ENCODE measurements around the gene PRAC1. TPM values are rescaled to one million over a fixed set of nuclear protein-coding genes. Genes with fewer than 3 reads are reported as not detected.

PRAC1 gene
- total and polyA plus RNA-seq, 2 of the 8 experiments (the other 6 are each of a cell fraction or from before 2014, with no cell fraction given) = not detected

- no peaks in the 10 kb centered on the region; the same call in 1 of the 2 replicates for H3K79me1 ChIP-seq (ENCODE audit: low read depth, low read length)
- no peak overlapping the region for H3K4me3 ChIP-seq (ENCODE audit: extremely low read depth in 1 of 4, insufficient read depth in 2 of 4, low read depth in 3 of 4, low read length in 4 of 4)
- H3K27me3 ChIP-seq (replicated peaks in 1 of 4; ENCODE audit: control insufficient read depth in 3 of 4, extremely low read depth in 1 of 4, insufficient read depth in 3 of 4, low read length in 3 of 4) = peaks cover 1 to 39% (median 20%) of the 10 kb centered on the region in 4 experiments
- no peak for DNase-seq (ENCODE audit: low read depth in 1 of 2, low spot score in 2 of 2)
- H3K4ac ChIP-seq (replicated peaks; ENCODE audit: insufficient read length, low read depth, low read length) = no peak overlapping the region
- H3K4me2 ChIP-seq (ENCODE audit: insufficient read depth in 1 of 2, low read depth in 2 of 2, low read length in 2 of 2) = no peak overlapping the region
- no peak overlapping the region for H2BK12ac ChIP-seq (ENCODE audit: low read depth, low read length)
- no peak overlapping the region for H3K56ac ChIP-seq (replicated peaks; ENCODE audit: insufficient read length, low read depth, low read length)
- no peaks in the 10 kb centered on the region for H3K36me3 ChIP-seq (ENCODE audit: control insufficient read depth in 2 of 4, insufficient read depth in 4 of 4, low read length in 3 of 4)
- no peak overlapping the region for H3K14ac ChIP-seq (ENCODE audit: insufficient read length)
- H2BK120ac ChIP-seq (replicated peaks; ENCODE audit: low read depth, low read length) = no peak overlapping the region
- POLR2A ChIA-PET (ENCODE audit: partially characterized antibody) = no interaction called here
- CTCF ChIA-PET (ENCODE audit: partially characterized antibody) = interaction anchor here (1.0 to 6.1 kb wide), 10 partner anchors 14 to 168 kb away, joined by 3 to 45 read pairs (median 6); no protein-coding TSS in a partner anchor
- H3K18ac ChIP-seq (ENCODE audit: extremely low read depth, low read length) = no peak overlapping the region
- H3K79me2 ChIP-seq (ENCODE audit: control insufficient read depth in 1 of 2, insufficient read depth in 2 of 2, low read length in 2 of 2) = no peaks in the 10 kb centered on the region
- H4K8ac ChIP-seq (ENCODE audit: extremely low read depth, insufficient read depth, low read length) = no peak overlapping the region
- 82% methylated on average over 4 of the region's 4 CpGs; no CpG with 5 or more reads in 1 of the 2 experiments for WGBS, 2 experiments (ENCODE audit: extremely low coverage in 1 of 2, insufficient coverage in 1 of 2, insufficient read length in 1 of 2, insufficient replicate concordance in 2 of 2, low coverage in 1 of 2, low lambda C conversion rate in 2 of 2, missing lambda C conversion rate in 1 of 2)
- no peak overlapping the region for H3K9ac ChIP-seq (replicated peaks in 1 of 4; ENCODE audit: extremely low read depth in 1 of 4, low read depth in 3 of 4, low read length in 3 of 4)
- no peak overlapping the region for H2BK15ac ChIP-seq (ENCODE audit: low read length)
- no peak overlapping the region for H2BK5ac ChIP-seq (ENCODE audit: low read depth, low read length)
- H4K20me1 ChIP-seq (replicated peaks in 1 of 2; ENCODE audit: control insufficient read depth in 1 of 2, insufficient read depth in 2 of 2, low read length in 2 of 2) = no peaks in the 10 kb centered on the region
- no peak overlapping the region for H4K5ac ChIP-seq (ENCODE audit: insufficient read length, low read depth, low read length)
- no peak overlapping the region for H3K23ac ChIP-seq (ENCODE audit: insufficient read length)
- H2AFZ ChIP-seq (ENCODE audit: low read length) = no peak overlapping the region
- H3K23me2 ChIP-seq (ENCODE audit: low read depth, low read length) = no peaks in the 10 kb centered on the region
- peaks cover 0 to 2% (median 0%) of the 10 kb centered on the region in 4 experiments; a peak in 1 of 7 replicates for H3K4me1 ChIP-seq (replicated peaks in 1 of 4; ENCODE audit: control insufficient read depth in 3 of 4, insufficient read depth in 4 of 4, low read length in 3 of 4)
- no peak for FAIRE-seq
- no peak overlapping the region for H2AK5ac ChIP-seq (ENCODE audit: low read depth, low read length)
- H3K9me3 ChIP-seq (ENCODE audit: insufficient read depth in 2 of 2, low read depth in 1 of 2, low read length in 1 of 2) = no peaks in the 10 kb centered on the region
- no peak overlapping the region for H4K91ac ChIP-seq (replicated peaks; ENCODE audit: insufficient read length, low read length)
- H2BK20ac ChIP-seq (ENCODE audit: low read length) = no peak overlapping the region
- no peak overlapping the region for H3K27ac ChIP-seq (ENCODE audit: low read depth, low read length)
- TF ChIP-seq GABPA (IDR thresholded peaks at IDR 0.05; ENCODE audit: borderline replicate concordance, insufficient read depth, low read length) = no peak
- TF ChIP-seq JUN (IDR thresholded peaks at IDR 0.05; ENCODE audit: low read depth, low read length) = no peak
- no peak for TF ChIP-seq KDM1A (IDR thresholded peaks at IDR 0.05; ENCODE audit: borderline replicate concordance, low read length)
- no peak for TF ChIP-seq CTBP2 (IDR thresholded peaks at IDR 0.05; ENCODE audit: borderline replicate concordance, insufficient read depth, insufficient read length, low read length)
- TF ChIP-seq, protein P1, sequence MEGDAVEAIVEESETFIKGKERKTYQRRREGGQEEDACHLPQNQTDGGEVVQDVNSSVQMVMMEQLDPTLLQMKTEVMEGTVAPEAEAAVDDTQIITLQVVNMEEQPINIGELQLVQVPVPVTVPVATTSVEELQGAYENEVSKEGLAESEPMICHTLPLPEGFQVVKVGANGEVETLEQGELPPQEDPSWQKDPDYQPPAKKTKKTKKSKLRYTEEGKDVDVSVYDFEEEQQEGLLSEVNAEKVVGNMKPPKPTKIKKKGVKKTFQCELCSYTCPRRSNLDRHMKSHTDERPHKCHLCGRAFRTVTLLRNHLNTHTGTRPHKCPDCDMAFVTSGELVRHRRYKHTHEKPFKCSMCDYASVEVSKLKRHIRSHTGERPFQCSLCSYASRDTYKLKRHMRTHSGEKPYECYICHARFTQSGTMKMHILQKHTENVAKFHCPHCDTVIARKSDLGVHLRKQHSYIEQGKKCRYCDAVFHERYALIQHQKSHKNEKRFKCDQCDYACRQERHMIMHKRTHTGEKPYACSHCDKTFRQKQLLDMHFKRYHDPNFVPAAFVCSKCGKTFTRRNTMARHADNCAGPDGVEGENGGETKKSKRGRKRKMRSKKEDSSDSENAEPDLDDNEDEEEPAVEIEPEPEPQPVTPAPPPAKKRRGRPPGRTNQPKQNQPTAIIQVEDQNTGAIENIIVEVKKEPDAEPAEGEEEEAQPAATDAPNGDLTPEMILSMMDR (IDR thresholded peaks at IDR 0.05; ENCODE audit: control extremely low read depth in 1 of 3, insufficient read depth in 1 of 3, low read depth in 1 of 3, low read length in 3 of 3) = no peak
- TF ChIP-seq BACH1 (IDR thresholded peaks at IDR 0.05; ENCODE audit: low read length) = no peak
- TF ChIP-seq, protein P2, sequence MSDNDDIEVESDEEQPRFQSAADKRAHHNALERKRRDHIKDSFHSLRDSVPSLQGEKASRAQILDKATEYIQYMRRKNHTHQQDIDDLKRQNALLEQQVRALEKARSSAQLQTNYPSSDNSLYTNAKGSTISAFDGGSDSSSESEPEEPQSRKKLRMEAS (IDR thresholded peaks at IDR 0.05) = no peak
- no peak for TF ChIP-seq SAP30 (IDR thresholded peaks at IDR 0.05; ENCODE audit: insufficient read depth, insufficient replicate concordance, low read length)
- no peak for TF ChIP-seq SP1 (IDR thresholded peaks at IDR 0.05; ENCODE audit: low read depth, low read length)
- TF ChIP-seq MAFK (IDR thresholded peaks at IDR 0.05; ENCODE audit: low read depth, low read length) = no peak
- no peak for TF ChIP-seq KDM4A (IDR thresholded peaks at IDR 0.05; ENCODE audit: low read depth, low read length, severe bottlenecking)
Measured at GRCh38 chr17:48711128-48711527, 11.2 kb downstream of the PRAC1 start.
